ENCODE data around the gene USO1. TPM values are rescaled to one million over a fixed set of nuclear protein-coding genes. Genes with fewer than 3 reads are reported as not detected.
"Not testable (repeated sequence)": the region's sequence is repeated elsewhere in the genome, so short reads cannot be mapped to it uniquely, and the experiment has no call there.

The USO1 gene, protein sequence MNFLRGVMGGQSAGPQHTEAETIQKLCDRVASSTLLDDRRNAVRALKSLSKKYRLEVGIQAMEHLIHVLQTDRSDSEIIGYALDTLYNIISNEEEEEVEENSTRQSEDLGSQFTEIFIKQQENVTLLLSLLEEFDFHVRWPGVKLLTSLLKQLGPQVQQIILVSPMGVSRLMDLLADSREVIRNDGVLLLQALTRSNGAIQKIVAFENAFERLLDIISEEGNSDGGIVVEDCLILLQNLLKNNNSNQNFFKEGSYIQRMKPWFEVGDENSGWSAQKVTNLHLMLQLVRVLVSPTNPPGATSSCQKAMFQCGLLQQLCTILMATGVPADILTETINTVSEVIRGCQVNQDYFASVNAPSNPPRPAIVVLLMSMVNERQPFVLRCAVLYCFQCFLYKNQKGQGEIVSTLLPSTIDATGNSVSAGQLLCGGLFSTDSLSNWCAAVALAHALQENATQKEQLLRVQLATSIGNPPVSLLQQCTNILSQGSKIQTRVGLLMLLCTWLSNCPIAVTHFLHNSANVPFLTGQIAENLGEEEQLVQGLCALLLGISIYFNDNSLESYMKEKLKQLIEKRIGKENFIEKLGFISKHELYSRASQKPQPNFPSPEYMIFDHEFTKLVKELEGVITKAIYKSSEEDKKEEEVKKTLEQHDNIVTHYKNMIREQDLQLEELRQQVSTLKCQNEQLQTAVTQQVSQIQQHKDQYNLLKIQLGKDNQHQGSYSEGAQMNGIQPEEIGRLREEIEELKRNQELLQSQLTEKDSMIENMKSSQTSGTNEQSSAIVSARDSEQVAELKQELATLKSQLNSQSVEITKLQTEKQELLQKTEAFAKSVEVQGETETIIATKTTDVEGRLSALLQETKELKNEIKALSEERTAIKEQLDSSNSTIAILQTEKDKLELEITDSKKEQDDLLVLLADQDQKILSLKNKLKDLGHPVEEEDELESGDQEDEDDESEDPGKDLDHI
- total RNA-seq (186 TPM), polyA plus RNA-seq (37.4 TPM)

- peak; percentile 97 for DNase-seq (ENCODE audit: extremely low spot score)
- under 1% methylated on average over 48 of the region's 48 CpGs for WGBS
- peak within 1 kb of the TSS; percentile 97 for H3K27ac ChIP-seq (ENCODE audit: low read depth)
- peaks cover 4% of the 10 kb centered on the region for H3K4me1 ChIP-seq (ENCODE audit: insufficient read depth)
- H3K4me3 ChIP-seq (ENCODE audit: low read depth, low read length), result peak within 1 kb of the TSS; percentile 70
- H3K36me3 ChIP-seq (ENCODE audit: insufficient read depth), result no peaks in the 10 kb centered on the region
Observed at GRCh38 chr4:75724066-75724866, at the start of gene USO1. TSS of gene USO1 (plus strand) at chr4:75724577. CDS start at chr4:75724820, 243 bp downstream.

- Histone ChIP-seq H3K4me3 (ENCODE audit: low read depth, low read length) (no peak overlapping the region), H3K4me1 (ENCODE audit: insufficient read depth) (no peaks in the 10 kb centered on the region), H3K36me3 (ENCODE audit: insufficient read depth) (no peaks in the 10 kb centered on the region), H3K27ac (ENCODE audit: low read depth) (no peak overlapping the region)
- 92% methylated on average over 11 of the region's 11 CpGs for WGBS
- DNase-seq (ENCODE audit: extremely low spot score), result no peak
Observed at GRCh38 chr4:75675004-75675531, 49.3 kb upstream of the USO1 start.

GRCh38 chr4:75678473-75678872 lies 45.9 kb upstream of the USO1 start:
- no peak overlapping the region for H3K4me3 ChIP-seq (ENCODE audit: low read depth, low read length)
- H3K4me1 ChIP-seq (ENCODE audit: insufficient read depth), result no peaks in the 10 kb centered on the region
- no peaks in the 10 kb centered on the region for H3K36me3 ChIP-seq (ENCODE audit: insufficient read depth)

GRCh38 chr4:75678965-75679364 lies 45.4 kb upstream of the USO1 start:
- no peak overlapping the region for H3K27ac ChIP-seq (ENCODE audit: low read depth)
- DNase-seq (ENCODE audit: extremely low spot score), result no peak
- no peaks in the 10 kb centered on the region for H3K36me3 ChIP-seq (ENCODE audit: insufficient read depth)
- no peaks in the 10 kb centered on the region for H3K4me1 ChIP-seq (ENCODE audit: insufficient read depth)
- no peak overlapping the region for H3K4me3 ChIP-seq (ENCODE audit: low read depth, low read length)

More at GRCh38 chr4:75678473-75678872, 45.9 kb upstream of the USO1 start:
- H3K27ac ChIP-seq (ENCODE audit: low read depth), result no peak overlapping the region
- DNase-seq (ENCODE audit: extremely low spot score), result no peak

DNA sequence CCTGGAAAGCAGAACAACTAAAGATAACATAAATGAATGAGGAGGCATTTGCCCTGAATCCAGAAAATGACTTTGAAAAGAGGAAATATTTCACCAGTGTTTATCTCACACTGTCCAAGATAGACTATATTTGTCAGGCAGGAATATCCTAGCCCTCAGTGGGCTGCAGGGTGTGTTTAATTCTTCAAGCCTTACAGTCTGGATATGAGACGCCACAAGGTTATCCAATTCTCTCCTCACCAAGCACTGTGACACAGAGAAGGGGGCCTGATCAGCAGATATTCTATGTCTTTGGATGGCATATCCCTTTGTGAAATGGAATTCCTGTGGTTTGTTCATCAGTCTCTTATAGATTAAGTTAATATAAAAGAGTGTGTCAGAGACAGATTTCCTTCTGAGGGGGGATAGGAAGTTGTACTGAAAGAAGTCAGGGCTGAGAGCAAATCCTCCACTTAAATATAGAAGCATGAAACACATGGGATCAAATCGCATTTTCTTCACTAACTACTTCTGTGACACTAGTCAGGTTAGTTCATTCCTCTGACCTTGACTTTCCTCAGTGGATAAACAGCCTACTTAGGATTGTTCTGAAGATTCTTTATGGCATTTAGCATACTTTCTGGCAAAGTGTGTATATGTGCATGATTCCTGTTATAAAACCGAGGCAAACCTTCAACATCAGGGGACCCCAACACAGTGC lies 44.4 kb upstream of the USO1 start:
- Histone ChIP-seq H3K36me3 (ENCODE audit: insufficient read depth) (no peaks in the 10 kb centered on the region), H3K4me1 (ENCODE audit: insufficient read depth) (no peaks in the 10 kb centered on the region), H3K4me3 (ENCODE audit: low read depth, low read length) (no peak overlapping the region), H3K27ac (ENCODE audit: low read depth) (no peak overlapping the region)
- 90% methylated on average over 3 of the region's 3 CpGs for WGBS
- DNase-seq (ENCODE audit: extremely low spot score), result no peak

DNA sequence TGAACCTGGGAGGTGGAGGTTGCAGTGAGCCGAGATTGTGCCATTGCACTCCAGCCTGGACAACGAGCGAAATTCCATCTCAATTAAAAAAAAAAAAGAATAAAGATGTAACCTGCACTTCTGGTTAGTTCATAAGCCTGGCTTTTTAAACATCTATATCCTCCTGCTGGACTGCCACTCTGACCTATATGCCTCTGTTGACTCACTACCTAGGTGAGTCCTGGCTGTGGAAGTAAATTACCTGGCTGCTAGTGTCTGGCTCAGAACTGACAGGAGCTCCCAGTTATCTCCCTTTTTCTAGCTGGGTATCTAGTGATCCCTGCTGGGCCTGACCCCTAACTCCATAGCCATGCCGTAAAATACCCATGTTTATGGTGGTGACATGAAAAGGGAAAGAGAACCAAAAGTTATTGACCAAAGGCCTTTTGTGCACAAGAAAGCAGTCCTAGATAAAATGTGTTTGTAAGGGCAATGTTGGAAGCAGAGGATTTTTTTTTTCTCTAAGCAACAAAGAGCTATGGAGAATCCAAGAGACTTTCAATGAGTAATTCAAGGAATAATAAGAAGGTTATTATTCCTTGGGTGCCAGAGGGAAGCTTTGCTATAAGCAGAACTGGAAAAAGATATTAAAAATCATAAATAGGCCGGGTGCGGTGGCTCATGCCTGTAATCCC lies 40.8 kb upstream of the USO1 start:
- DNase-seq (ENCODE audit: extremely low spot score), result no peak
- H3K36me3 ChIP-seq (ENCODE audit: insufficient read depth), result no peaks in the 10 kb centered on the region
- 93% methylated on average over 6 of the region's 6 CpGs for WGBS
- no peak overlapping the region for H3K27ac ChIP-seq (ENCODE audit: low read depth)
- no peaks in the 10 kb centered on the region for H3K4me1 ChIP-seq (ENCODE audit: insufficient read depth)
- no peak overlapping the region for H3K4me3 ChIP-seq (ENCODE audit: low read depth, low read length)

GRCh38 chr4:75685546-75686189 lies 38.7 kb upstream of the USO1 start:
- Histone ChIP-seq H3K36me3 (ENCODE audit: insufficient read depth) (no peaks in the 10 kb centered on the region), H3K27ac (ENCODE audit: low read depth) (no peak overlapping the region), H3K4me1 (ENCODE audit: insufficient read depth) (no peaks in the 10 kb centered on the region), H3K4me3 (ENCODE audit: low read depth, low read length) (no peak overlapping the region)
- WGBS, result 73% methylated on average over 2 of the region's 2 CpGs
- no peak for DNase-seq (ENCODE audit: extremely low spot score)

- DNase-seq (ENCODE audit: extremely low spot score), result no peak
- H3K4me1 ChIP-seq (ENCODE audit: insufficient read depth), result no peaks in the 10 kb centered on the region
- H3K36me3 ChIP-seq (ENCODE audit: insufficient read depth), result no peaks in the 10 kb centered on the region
- no peak overlapping the region for H3K4me3 ChIP-seq (ENCODE audit: low read depth, low read length)
- WGBS, result 82% methylated on average over 3 of the region's 3 CpGs
- H3K27ac ChIP-seq (ENCODE audit: low read depth), result no peak overlapping the region
Observed at GRCh38 chr4:75686346-75686745, 38.0 kb upstream of the USO1 start.

- not testable (repeated sequence) for H3K4me3 ChIP-seq (ENCODE audit: low read depth, low read length); H3K27ac ChIP-seq (ENCODE audit: low read depth); DNase-seq (ENCODE audit: extremely low spot score); H3K4me1 ChIP-seq (ENCODE audit: insufficient read depth); H3K36me3 ChIP-seq (ENCODE audit: insufficient read depth)
- WGBS, result 97% methylated on average over 1 of the region's 1 CpG
Observed at GRCh38 chr4:75687125-75687524, 37.3 kb upstream of the USO1 start.

- H3K4me3 ChIP-seq (ENCODE audit: low read depth, low read length); H3K27ac ChIP-seq (ENCODE audit: low read depth); DNase-seq (ENCODE audit: extremely low spot score); H3K4me1 ChIP-seq (ENCODE audit: insufficient read depth); H3K36me3 ChIP-seq (ENCODE audit: insufficient read depth): not testable (repeated sequence)
- WGBS, result 98% methylated on average over 5 of the region's 5 CpGs
Observed at GRCh38 chr4:75692066-75692465, 32.3 kb upstream of the USO1 start.

DNA sequence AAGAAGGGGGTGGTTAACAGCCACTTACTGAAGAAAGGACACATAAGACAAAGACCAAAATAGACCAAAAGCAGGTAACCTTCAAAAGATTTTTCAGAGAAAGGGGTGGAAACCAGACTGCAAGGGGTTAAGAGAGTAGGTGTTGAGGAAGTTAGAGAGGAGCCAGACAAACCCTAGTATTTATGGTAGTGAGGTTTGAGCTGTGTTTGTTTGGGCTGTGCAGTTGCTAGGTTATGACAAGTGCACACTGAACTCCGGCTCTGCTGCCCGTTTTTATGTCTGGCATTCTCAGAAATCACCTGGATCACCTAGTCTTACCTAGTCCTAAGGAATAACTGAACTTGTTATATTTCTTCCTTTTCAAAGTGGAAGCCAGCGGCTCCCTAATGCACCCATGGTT lies 28.3 kb upstream of the USO1 start:
- DNase-seq (ENCODE audit: extremely low spot score), result peak; percentile 7
- Histone ChIP-seq H3K27ac (ENCODE audit: low read depth) (no peak overlapping the region), H3K4me1 (ENCODE audit: insufficient read depth) (no peaks in the 10 kb centered on the region), H3K36me3 (ENCODE audit: insufficient read depth) (no peaks in the 10 kb centered on the region), H3K4me3 (ENCODE audit: low read depth, low read length) (no peak overlapping the region)
- WGBS, result 48% methylated on average over 3 of the region's 3 CpGs

- DNase-seq (ENCODE audit: extremely low spot score), result no peak
- Histone ChIP-seq H3K4me1 (ENCODE audit: insufficient read depth) (no peaks in the 10 kb centered on the region), H3K36me3 (ENCODE audit: insufficient read depth) (no peaks in the 10 kb centered on the region), H3K4me3 (ENCODE audit: low read depth, low read length) (no peak overlapping the region), H3K27ac (ENCODE audit: low read depth) (no peak overlapping the region)
- WGBS, result 85% methylated on average over 3 of the region's 3 CpGs
Observed at GRCh38 chr4:75696581-75696980, 27.8 kb upstream of the USO1 start.
